Right atrium auricular region (tissue), 2 donors: Measurements from ENCODE around the gene GRPEL1. TPM values are rescaled to one million over a fixed set of nuclear protein-coding genes. Genes with fewer than 3 reads are reported as not detected.

Experiments used
- DNase-seq: peaks from one replicate; pipeline ENCODE4 v3.0.0-alpha.2; 2019; ENCODE audit warnings: low spot score
- H3K27ac ChIP-seq, 2 donors: fragments of 200-600 bp; sonication (generic); 1 replicate in 1 of 2; 2 replicates in 1 of 2; pipeline ENCODE4 v1.5.1; 2016 to 2019
- H3K27me3 ChIP-seq, 2 donors: fragments of 200-600 bp; sonication (generic); one replicate each; pipeline versions ENCODE4 v1.5.1 to v1.6.0; 2017 to 2019
- H3K36me3 ChIP-seq: fragments of 200-600 bp; sonication (generic); one replicate; pipeline ENCODE4 v1.5.1; 2016
- H3K4me1 ChIP-seq, 2 donors: fragments of 200-600 bp; sonication (generic); one replicate each; pipeline versions ENCODE4 v1.5.1 to v1.6.0; 2017 to 2019
- H3K4me3 ChIP-seq, 2 donors: fragments of 200-600 bp; sonication (generic); 1 replicate in 1 of 2; 2 replicates in 1 of 2; pipeline ENCODE4 v1.5.1; 2017 to 2019; ENCODE audit warnings: mild to moderate bottlenecking in 1 of 2, moderate library complexity in 1 of 2
- H3K9me3 ChIP-seq, 2 donors: fragments of 200-600 bp; sonication (generic); one replicate each; pipeline ENCODE4 v1.5.1; 2019
- total RNA-seq, 2 donors: library from RNA; depleted of rRNA; stranded (reverse); fragments of >200 nt; gene quantifications; one replicate each; pipeline ENCODE4 v1.1.0, GENCODE V29; 2016
- TF ChIP-seq, protein P1 (sequence below), 2 donors: fragments of 200-600 bp; sonication (generic); IDR thresholded peaks; one replicate each; pipeline ENCODE4 v1.5.1; 2019; ENCODE audit warnings: antibody characterized with exemption in 2 of 2

Gene GRPEL1
- total RNA-seq, 2 donors from 2014 or later: 17.8 to 18.4 TPM

GRCh38 chr4:7060346-7061150 lies 7.3 kb downstream of the GRPEL1 start:
- Histone ChIP-seq H3K27me3 (no peaks in the 10 kb centered on the region), H3K9me3 (no peaks in the 10 kb centered on the region), H3K27ac (no peak overlapping the region), H3K4me3 (no peak overlapping the region), H3K36me3 (peaks cover 80% of the 10 kb centered on the region), H3K4me1 (no peaks in the 10 kb centered on the region)
- TF ChIP-seq, protein P1, sequence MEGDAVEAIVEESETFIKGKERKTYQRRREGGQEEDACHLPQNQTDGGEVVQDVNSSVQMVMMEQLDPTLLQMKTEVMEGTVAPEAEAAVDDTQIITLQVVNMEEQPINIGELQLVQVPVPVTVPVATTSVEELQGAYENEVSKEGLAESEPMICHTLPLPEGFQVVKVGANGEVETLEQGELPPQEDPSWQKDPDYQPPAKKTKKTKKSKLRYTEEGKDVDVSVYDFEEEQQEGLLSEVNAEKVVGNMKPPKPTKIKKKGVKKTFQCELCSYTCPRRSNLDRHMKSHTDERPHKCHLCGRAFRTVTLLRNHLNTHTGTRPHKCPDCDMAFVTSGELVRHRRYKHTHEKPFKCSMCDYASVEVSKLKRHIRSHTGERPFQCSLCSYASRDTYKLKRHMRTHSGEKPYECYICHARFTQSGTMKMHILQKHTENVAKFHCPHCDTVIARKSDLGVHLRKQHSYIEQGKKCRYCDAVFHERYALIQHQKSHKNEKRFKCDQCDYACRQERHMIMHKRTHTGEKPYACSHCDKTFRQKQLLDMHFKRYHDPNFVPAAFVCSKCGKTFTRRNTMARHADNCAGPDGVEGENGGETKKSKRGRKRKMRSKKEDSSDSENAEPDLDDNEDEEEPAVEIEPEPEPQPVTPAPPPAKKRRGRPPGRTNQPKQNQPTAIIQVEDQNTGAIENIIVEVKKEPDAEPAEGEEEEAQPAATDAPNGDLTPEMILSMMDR (IDR thresholded peaks at IDR 0.05): no peak
- no peak for DNase-seq

DNA sequence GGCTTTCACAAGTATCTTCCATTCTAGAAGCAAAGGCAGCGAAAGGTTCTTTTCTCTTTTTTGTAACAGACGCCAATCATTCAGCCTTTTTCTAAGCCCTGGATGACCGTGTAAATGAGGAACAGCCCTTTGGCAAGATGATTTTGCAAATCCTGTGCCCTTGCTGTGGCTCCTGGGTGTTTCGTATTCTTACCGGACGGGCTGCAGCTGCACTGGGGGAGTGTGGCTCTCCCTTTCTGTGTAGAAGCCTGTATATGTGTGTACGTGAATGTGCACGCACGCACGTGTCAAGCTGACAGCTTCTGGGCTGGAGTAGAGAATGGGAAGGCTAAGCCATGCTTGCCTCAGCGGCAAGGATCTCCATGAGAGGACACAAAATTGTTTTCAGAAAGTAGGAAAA lies 8.2 kb downstream of the GRPEL1 start:
- TF ChIP-seq, protein P1 (IDR thresholded peaks at IDR 0.05): no peak
- H3K36me3 ChIP-seq: peaks cover 84% of the 10 kb centered on the region

DNA sequence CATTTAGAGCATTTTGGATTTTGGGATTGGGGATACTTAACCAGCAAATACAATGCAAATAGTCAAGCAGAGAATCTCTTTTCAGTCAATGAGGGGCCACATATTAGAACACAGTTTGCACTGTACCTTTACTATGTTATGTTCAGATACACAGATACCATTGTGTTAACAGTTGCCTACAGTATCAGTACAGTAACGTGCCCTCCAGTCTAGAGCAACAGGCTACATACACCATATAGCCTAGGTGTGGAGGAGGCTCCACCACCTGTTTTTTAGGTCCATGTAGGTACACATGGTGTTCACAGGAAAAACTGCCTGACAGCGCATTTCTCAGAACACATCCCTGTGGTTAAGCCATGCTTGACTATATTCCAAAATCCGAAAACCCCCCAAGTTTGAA lies 9.1 kb downstream of the GRPEL1 start:
- DNase-seq: no peak
- Histone ChIP-seq H3K4me3 (no peak overlapping the region), H3K4me1 (no peaks in the 10 kb centered on the region), H3K27ac (no peak overlapping the region), H3K9me3 (no peaks in the 10 kb centered on the region), H3K27me3 (no peaks in the 10 kb centered on the region), H3K36me3 (peaks cover 87% of the 10 kb centered on the region)
- TF ChIP-seq, protein P1 (IDR thresholded peaks at IDR 0.05): no peak

More for the DNA sequence above, 8.2 kb downstream of the GRPEL1 start:
- H3K27ac ChIP-seq: no peak overlapping the region
- no peaks in the 10 kb centered on the region for H3K9me3 ChIP-seq
- H3K27me3 ChIP-seq: no peaks in the 10 kb centered on the region
- DNase-seq: no peak
- no peak overlapping the region for H3K4me3 ChIP-seq
- H3K4me1 ChIP-seq: no peaks in the 10 kb centered on the region

GRCh38 chr4:7055990-7056325 lies 11.9 kb downstream of the GRPEL1 start:
- peaks cover 60% of the 10 kb centered on the region for H3K36me3 ChIP-seq
- H3K9me3 ChIP-seq: no peaks in the 10 kb centered on the region
- no peak for DNase-seq
- H3K27ac ChIP-seq: no peak overlapping the region
- TF ChIP-seq, protein P1 (IDR thresholded peaks at IDR 0.05): no peak
- H3K27me3 ChIP-seq: no peaks in the 10 kb centered on the region
- H3K4me3 ChIP-seq: no peak overlapping the region
- peaks cover 0 to 21% of the 10 kb centered on the region in 2 donors for H3K4me1 ChIP-seq

DNA sequence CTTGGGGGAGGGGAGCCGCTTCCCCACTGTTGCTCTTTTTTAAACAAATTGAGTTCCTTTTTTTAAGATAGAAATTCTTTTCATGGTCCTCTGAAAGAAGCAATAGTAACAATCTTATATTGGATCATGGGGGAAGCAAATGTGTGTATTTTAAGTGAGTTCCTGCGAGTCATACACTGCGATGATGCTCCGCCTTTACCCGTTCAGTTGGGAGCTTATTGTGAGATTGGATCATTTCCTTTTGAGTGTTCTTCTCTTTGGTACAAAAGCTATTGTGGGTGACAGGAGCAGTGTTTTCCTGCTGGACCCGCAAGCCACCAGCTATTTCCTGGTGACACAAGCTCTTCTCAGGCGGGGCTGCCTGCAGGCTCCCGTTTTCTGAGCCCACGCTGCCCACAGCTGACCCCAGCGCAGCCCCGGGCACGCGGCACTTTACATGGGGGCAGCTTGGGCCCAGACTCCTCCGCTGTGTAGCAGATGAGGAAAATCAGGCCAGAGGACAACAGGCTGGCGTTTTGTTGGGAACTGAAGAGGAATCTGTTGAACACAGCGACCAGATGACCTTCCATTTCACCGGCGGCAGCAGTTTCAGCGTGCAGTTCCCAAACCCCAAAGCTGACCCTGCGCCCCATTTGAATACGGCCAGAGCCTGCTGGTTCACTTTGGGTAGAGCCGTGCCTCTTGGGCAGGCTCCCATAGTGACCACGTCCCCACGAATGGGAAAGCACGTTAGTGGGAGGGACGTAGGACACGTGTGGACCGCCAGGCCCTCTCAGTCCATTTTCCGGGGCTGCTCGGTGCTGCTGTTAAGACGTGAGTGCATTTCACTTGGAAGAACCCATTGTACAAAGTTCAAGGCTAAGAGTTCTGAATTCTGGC lies 12.5 kb downstream of the GRPEL1 start:
- no peaks in the 10 kb centered on the region for H3K27me3 ChIP-seq
- H3K36me3 ChIP-seq: peaks cover 54% of the 10 kb centered on the region
- TF ChIP-seq, protein P1 (IDR thresholded peaks at IDR 0.05): no peak
- H3K4me1 ChIP-seq: peaks cover 0 to 27% of the 10 kb centered on the region in 2 donors
- H3K9me3 ChIP-seq: no peaks in the 10 kb centered on the region
- no peak overlapping the region for H3K27ac ChIP-seq
- no peak overlapping the region for H3K4me3 ChIP-seq
- DNase-seq: no peak
